Thoracic aorta (tissue), 2 donors: ENCODE results near the gene RBPJ. TPM values are rescaled to one million over a fixed set of nuclear protein-coding genes. Genes with fewer than 3 reads are reported as not detected.

Source experiments
- ATAC-seq: fragments of 150-250 bp; one replicate; pipeline ENCODE4 v1.8.0; 2017; ENCODE audit warnings: low read depth; ENCODE audit not compliant: insufficient number of reproducible peaks, low FRiP score
- DNase-seq: peaks from one replicate; pipeline ENCODE4 v3.0.0-alpha.2; 2020; ENCODE audit warnings: low spot score
- H3K27ac ChIP-seq, 2 donors: fragments of 200-600 bp; sonication (generic); 1 replicate in 1 of 2; 2 replicates in 1 of 2; pipeline ENCODE4 v1.5.1; 2016; ENCODE audit warnings: mild to moderate bottlenecking in 2 of 2, moderate library complexity in 2 of 2
- H3K27me3 ChIP-seq: fragments of 200-600 bp; sonication (generic); replicated peaks from 2 replicates; pipeline ENCODE4 v1.6.0; 2016; ENCODE audit warnings: mild to moderate bottlenecking; ENCODE audit not compliant: insufficient read depth
- H3K36me3 ChIP-seq: fragments of 200-600 bp; sonication (generic); one replicate; pipeline ENCODE4 v1.5.1; 2016
- H3K4me1 ChIP-seq, 2 donors: fragments of 200-600 bp; sonication (generic); 1 replicate in 1 of 2; 2 replicates in 1 of 2; pipeline versions ENCODE4 v1.5.1 to v1.6.0; 2016; ENCODE audit warnings: low read depth in 2 of 2, mild to moderate bottlenecking in 1 of 2; ENCODE audit not compliant: control insufficient read depth in 1 of 2
- H3K4me3 ChIP-seq: fragments of 200-600 bp; sonication (generic); 2 replicates; pipeline ENCODE4 v1.5.1; 2016; ENCODE audit warnings: mild to moderate bottlenecking
- H3K9me3 ChIP-seq: fragments of 200-600 bp; sonication (generic); 2 replicates; pipeline ENCODE4 v1.5.1; 2016
- total RNA-seq, 2 donors: library from RNA; depleted of rRNA; stranded (reverse); fragments of >200 nt; gene quantifications; one replicate each; pipeline versions ENCODE4 v1.1.0 to v1.2.3, GENCODE V29; 2016
- TF ChIP-seq, protein P1 (sequence below): fragments of 200-600 bp; sonication (generic); IDR thresholded peaks from one replicate; pipeline ENCODE4 v1.5.1; 2019; ENCODE audit warnings: antibody characterized with exemption

Gene RBPJ
- total RNA-seq, 2 donors from 2014 or later = 63.4 to 82.6 TPM

- DNase-seq (no peak), ATAC-seq (no peak)
- H3K36me3 ChIP-seq = peaks cover 13% of the 10 kb centered on the region
- no peak overlapping the region for H3K4me3 ChIP-seq
- H3K27ac ChIP-seq = no peak overlapping the region
- no peaks in the 10 kb centered on the region for H3K27me3 ChIP-seq
- H3K4me1 ChIP-seq = no peaks in the 10 kb centered on the region
- H3K9me3 ChIP-seq = no peaks in the 10 kb centered on the region
- TF ChIP-seq, protein P1, sequence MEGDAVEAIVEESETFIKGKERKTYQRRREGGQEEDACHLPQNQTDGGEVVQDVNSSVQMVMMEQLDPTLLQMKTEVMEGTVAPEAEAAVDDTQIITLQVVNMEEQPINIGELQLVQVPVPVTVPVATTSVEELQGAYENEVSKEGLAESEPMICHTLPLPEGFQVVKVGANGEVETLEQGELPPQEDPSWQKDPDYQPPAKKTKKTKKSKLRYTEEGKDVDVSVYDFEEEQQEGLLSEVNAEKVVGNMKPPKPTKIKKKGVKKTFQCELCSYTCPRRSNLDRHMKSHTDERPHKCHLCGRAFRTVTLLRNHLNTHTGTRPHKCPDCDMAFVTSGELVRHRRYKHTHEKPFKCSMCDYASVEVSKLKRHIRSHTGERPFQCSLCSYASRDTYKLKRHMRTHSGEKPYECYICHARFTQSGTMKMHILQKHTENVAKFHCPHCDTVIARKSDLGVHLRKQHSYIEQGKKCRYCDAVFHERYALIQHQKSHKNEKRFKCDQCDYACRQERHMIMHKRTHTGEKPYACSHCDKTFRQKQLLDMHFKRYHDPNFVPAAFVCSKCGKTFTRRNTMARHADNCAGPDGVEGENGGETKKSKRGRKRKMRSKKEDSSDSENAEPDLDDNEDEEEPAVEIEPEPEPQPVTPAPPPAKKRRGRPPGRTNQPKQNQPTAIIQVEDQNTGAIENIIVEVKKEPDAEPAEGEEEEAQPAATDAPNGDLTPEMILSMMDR = no peak
Observed at GRCh38 chr4:26433556-26433955, 112.7 kb downstream of the RBPJ start.

- H3K27ac ChIP-seq = no peak overlapping the region
- H3K4me1 ChIP-seq = no peaks in the 10 kb centered on the region
- H3K9me3 ChIP-seq = no peaks in the 10 kb centered on the region
- H3K36me3 ChIP-seq = peaks cover 13% of the 10 kb centered on the region
- DNase-seq (no peak), ATAC-seq (no peak)
- H3K27me3 ChIP-seq = no peaks in the 10 kb centered on the region
- TF ChIP-seq, protein P1 = no peak
- H3K4me3 ChIP-seq = no peak overlapping the region
Observed at GRCh38 chr4:26434030-26434639, 113.3 kb downstream of the RBPJ start.

DNA sequence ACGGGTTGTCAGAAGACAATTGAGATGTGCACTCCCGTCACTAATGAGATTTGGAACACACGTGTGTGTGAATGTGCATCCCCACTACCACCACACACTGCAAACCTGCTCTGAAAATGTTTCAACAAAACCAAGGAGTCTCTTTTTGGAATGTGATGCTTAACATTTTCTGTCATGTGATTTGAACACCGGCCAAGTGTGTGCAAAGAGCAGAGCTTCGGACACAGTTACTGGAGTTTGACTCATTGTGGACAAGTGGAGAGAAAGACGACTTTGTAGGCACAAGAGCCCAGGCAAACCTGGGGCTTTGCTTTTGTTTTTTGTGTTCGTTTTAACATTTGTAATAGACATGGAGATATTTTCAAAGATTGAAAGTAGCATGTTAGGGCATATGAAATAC lies 120.3 kb downstream of the RBPJ start:
- no peak overlapping the region for H3K4me3 ChIP-seq
- H3K36me3 ChIP-seq = peaks cover 3% of the 10 kb centered on the region
- ATAC-seq = no peak
- H3K9me3 ChIP-seq = no peaks in the 10 kb centered on the region
- TF ChIP-seq, protein P1 = no peak
- H3K27ac ChIP-seq = no peak overlapping the region
- H3K4me1 ChIP-seq = no peaks in the 10 kb centered on the region
- DNase-seq = no peak
- H3K27me3 ChIP-seq = no peaks in the 10 kb centered on the region

DNA sequence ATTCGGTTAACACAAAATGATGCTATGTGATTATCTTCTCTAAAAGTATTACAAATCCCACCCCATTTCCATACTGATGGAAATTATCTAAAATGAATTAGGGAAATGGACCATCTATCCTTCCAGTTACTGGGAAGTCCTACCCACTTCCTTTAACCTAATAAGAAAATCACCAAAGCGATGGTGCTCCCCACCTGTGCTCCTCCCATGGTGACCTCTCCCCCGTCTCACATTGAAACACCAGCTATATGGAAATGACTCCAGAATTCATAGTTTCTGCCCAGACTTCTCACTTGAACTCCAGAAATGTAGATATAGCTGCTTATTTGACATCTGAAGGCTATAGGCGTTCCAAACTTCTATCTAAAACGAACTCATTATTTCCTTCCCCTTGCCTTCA lies 121.0 kb downstream of the RBPJ start:
- no peak overlapping the region for H3K27ac ChIP-seq
- H3K27me3 ChIP-seq = no peaks in the 10 kb centered on the region
- H3K36me3 ChIP-seq = peaks cover under 1% of the 10 kb centered on the region
- ATAC-seq = no peak
- H3K9me3 ChIP-seq = no peaks in the 10 kb centered on the region
- TF ChIP-seq, protein P1 = no peak
- no peaks in the 10 kb centered on the region for H3K4me1 ChIP-seq
- no peak overlapping the region for H3K4me3 ChIP-seq
- no peak for DNase-seq

- Histone ChIP-seq H3K9me3 (no peaks in the 10 kb centered on the region), H3K4me3 (no peak overlapping the region), H3K27me3 (no peaks in the 10 kb centered on the region), H3K36me3 (no peaks in the 10 kb centered on the region), H3K4me1 (no peaks in the 10 kb centered on the region), H3K27ac (no peak overlapping the region)
- DNase-seq (no peak), ATAC-seq (no peak)
- TF ChIP-seq, protein P1 = no peak
Observed at GRCh38 chr4:26447378-26447777, 126.6 kb downstream of the RBPJ start.
